HEK293 (cell line): ENCODE data around the gene LIPJ.

ENCODE experiments used
- CTCF ChIA-PET: fragments of 350-600 bp; formaldehyde crosslinking; extraction: SDS; loops from one replicate; lab custom pipeline; 2021; ENCODE audit warnings: antibody characterized with exemption; lab: Yijun Ruan, JAX
- POLR2A ChIA-PET: fragments of 300-600 bp; formaldehyde crosslinking; extraction: SDS; loops from one replicate; lab custom pipeline; 2020; ENCODE audit warnings: antibody characterized with exemption, inconsistent platforms; lab: Yijun Ruan, JAX
- H3K27ac ChIP-seq: fragments of 200-500 bp; sonication (Bioruptor generic); 2 replicates; pipeline ENCODE4 v1.5.1; 2014; ENCODE audit warnings: low read depth, low read length, control low read depth, inconsistent platforms; ENCODE audit errors: extremely low read depth
- H3K36me3 ChIP-seq, 2 experiments: fragments of 200-500 bp in 1 of 2; sonication (Bioruptor generic) in 1 of 2; 1 replicate in 1 of 2; 2 replicates in 1 of 2; pipeline ENCODE4 v1.5.1; 2014 to 2017; ENCODE audit warnings: inconsistent platforms in 2 of 2, low read length in 2 of 2; ENCODE audit not compliant: control insufficient read depth in 2 of 2, insufficient read depth in 1 of 2
- H3K4me1 ChIP-seq: fragments of 200-500 bp; sonication (Bioruptor generic); 2 replicates; pipeline ENCODE4 v1.5.1; 2014; ENCODE audit warnings: mild to moderate bottlenecking, low read length, inconsistent platforms; ENCODE audit not compliant: control insufficient read depth, insufficient read depth
- H3K4me3 ChIP-seq: 2 replicates; pipeline ENCODE4 v1.5.1; 2011; ENCODE audit warnings: low read depth, mild to moderate bottlenecking, control low read depth, low read length, moderate library complexity
- H3K9me3 ChIP-seq: fragments of 200-500 bp; sonication (Bioruptor generic); 2 replicates; pipeline ENCODE4 v1.5.1; 2014; ENCODE audit warnings: low read depth, low read length, inconsistent platforms; ENCODE audit not compliant: control insufficient read depth, insufficient read depth
- GLIS1 ChIP-seq: fragments of 450-650 bp; formaldehyde crosslinking; IDR thresholded peaks from 2 replicates; pipeline ENCODE4 v1.5.1; 2016; ENCODE audit warnings: missing biosample characterization, missing genetic modification characterization
- HOXD13 ChIP-seq: sonication (generic); formaldehyde crosslinking; IDR thresholded peaks from 2 replicates; pipeline ENCODE4 v1.8.0; 2022; ENCODE audit warnings: missing genetic modification reagents, borderline replicate concordance
- KLF1 ChIP-seq: fragments of 450-650 bp; formaldehyde crosslinking; IDR thresholded peaks from 2 replicates; pipeline ENCODE4 v1.5.1; 2016; ENCODE audit warnings: missing biosample characterization, missing genetic modification characterization
- SETDB1 ChIP-seq: IDR thresholded peaks from one replicate; pipeline ENCODE4 v1.6.1; 2017; ENCODE audit warnings: mild to moderate bottlenecking, low read length, moderate library complexity, mixed read lengths; ENCODE audit not compliant: insufficient read length
- SP7 ChIP-seq: fragments of 450-650 bp; formaldehyde crosslinking; IDR thresholded peaks from 2 replicates; pipeline ENCODE4 v1.5.1; 2016; ENCODE audit warnings: missing biosample characterization, missing genetic modification characterization
- YY1 ChIP-seq: fragments of 450-650 bp; formaldehyde crosslinking; IDR thresholded peaks from 2 replicates; pipeline ENCODE4 v1.5.1; 2018; ENCODE audit warnings: missing biosample characterization, missing genetic modification characterization
- ZBTB48 ChIP-seq: fragments of 450-650 bp; formaldehyde crosslinking; IDR thresholded peaks from 2 replicates; pipeline ENCODE4 v1.5.1; 2016; ENCODE audit warnings: missing biosample characterization, missing genetic modification characterization
- ZNF174 ChIP-seq: fragments of 450-650 bp; formaldehyde crosslinking; IDR thresholded peaks from 2 replicates; pipeline ENCODE4 v1.5.0; 2017; ENCODE audit warnings: missing biosample characterization, mild to moderate bottlenecking, missing genetic modification characterization
- ZNF274 ChIP-seq, 2 experiments: fragments of 200-500 bp in 1 of 2; fragments of 450-650 bp in 1 of 2; sonication (Bioruptor generic) in 1 of 2; formaldehyde crosslinking in 1 of 2; IDR thresholded peaks; 2 replicates each; pipeline versions ENCODE4 v1.5.1 to v1.6.1; 2014 to 2016; ENCODE audit warnings: borderline replicate concordance in 1 of 2, inconsistent platforms in 1 of 2, low read length in 1 of 2, missing biosample characterization in 1 of 2, missing genetic modification characterization in 1 of 2
- ZNF292 ChIP-seq: fragments of 450-650 bp; formaldehyde crosslinking; IDR thresholded peaks from 2 replicates; pipeline ENCODE4 v1.5.1; 2016; ENCODE audit warnings: low read depth, missing biosample characterization, missing genetic modification characterization, borderline replicate concordance
- ZNF311 ChIP-seq: fragments of 450-650 bp; formaldehyde crosslinking; IDR thresholded peaks from 2 replicates; pipeline ENCODE4 v1.5.1; 2017; ENCODE audit warnings: missing biosample characterization, missing genetic modification characterization, borderline replicate concordance
- ZNF366 ChIP-seq: fragments of 450-650 bp; formaldehyde crosslinking; conservative IDR thresholded peaks from 2 replicates; pipeline ENCODE4 v1.5.1; 2016; ENCODE audit warnings: missing biosample characterization, missing genetic modification characterization
- ZNF510 ChIP-seq: fragments of 450-650 bp; formaldehyde crosslinking; IDR thresholded peaks from 2 replicates; pipeline ENCODE4 v1.5.1; 2018; ENCODE audit warnings: mild to moderate bottlenecking, missing genetic modification characterization, missing biosample characterization; ENCODE audit not compliant: insufficient replicate concordance
- ZNF549 ChIP-seq: fragments of 450-650 bp; IDR thresholded peaks from 2 replicates; pipeline ENCODE4 v1.5.1; 2018; ENCODE audit warnings: missing biosample characterization, missing genetic modification characterization, mild to moderate bottlenecking, inconsistent platforms, moderate library complexity
- ZNF623 ChIP-seq: fragments of 450-650 bp; formaldehyde crosslinking; IDR thresholded peaks from 2 replicates; pipeline ENCODE4 v1.5.1; 2016; ENCODE audit warnings: missing biosample characterization, missing genetic modification characterization
- ZNF701 ChIP-seq: fragments of 450-650 bp; formaldehyde crosslinking; IDR thresholded peaks from 2 replicates; pipeline ENCODE4 v1.5.1; 2016; ENCODE audit warnings: missing biosample characterization, missing genetic modification characterization
- ZNF776 ChIP-seq: fragments of 450-650 bp; formaldehyde crosslinking; IDR thresholded peaks from 2 replicates; pipeline ENCODE4 v1.5.0; 2017; ENCODE audit warnings: missing biosample characterization, missing genetic modification characterization, borderline replicate concordance
- TF ChIP-seq, protein P1 (sequence below): fragments of 450-650 bp; formaldehyde crosslinking; IDR thresholded peaks from 2 replicates; pipeline ENCODE4 v1.5.1; 2016; ENCODE audit warnings: missing biosample characterization, missing genetic modification characterization
- TF ChIP-seq, protein P2 (sequence below): fragments of 450-650 bp; formaldehyde crosslinking; IDR thresholded peaks from 2 replicates; pipeline ENCODE4 v1.5.1; 2016; ENCODE audit warnings: missing biosample characterization, missing genetic modification characterization, borderline replicate concordance
- TF ChIP-seq, protein P3 (sequence below): sonication (generic); formaldehyde crosslinking; IDR thresholded peaks from 2 replicates; pipeline ENCODE4 v1.8.1; 2022; ENCODE audit warnings: mild to moderate bottlenecking, moderate library complexity, missing genetic modification reagents
- TF ChIP-seq, protein P4 (sequence below): fragments of 450-650 bp; formaldehyde crosslinking; IDR thresholded peaks from 2 replicates; pipeline ENCODE4 v1.5.1; 2016; ENCODE audit warnings: missing biosample characterization, missing genetic modification characterization

LIPJ gene

DNA sequence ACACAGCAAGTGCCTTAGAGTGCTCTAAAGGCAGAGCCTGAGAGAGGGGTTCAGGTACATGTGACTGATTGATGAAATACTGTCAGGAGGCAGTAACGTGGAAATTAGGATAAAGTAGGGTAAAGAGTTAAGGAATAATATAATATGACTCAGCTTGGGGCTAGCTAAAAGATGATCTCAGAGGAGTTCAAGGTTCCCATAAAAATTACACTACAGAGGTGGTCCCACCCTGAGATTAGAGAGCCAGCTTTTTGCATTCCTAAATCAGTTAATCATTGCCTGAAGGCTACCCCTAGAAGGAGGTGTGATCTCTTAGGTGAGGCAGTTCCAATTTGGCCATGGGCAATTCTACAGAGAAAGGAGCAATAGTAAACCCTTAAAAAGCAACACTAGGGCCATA is 5.8 kb downstream of the LIPJ start:
- TF ChIP-seq ZNF510 (tag by site-specific recombination) (no peak), KLF1 (tag by site-specific recombination) (no peak), SP7 (tag by site-specific recombination) (0 out of 2 replicates have a peak, but pooled peaks have one; percentile 32)
- H3K4me1 ChIP-seq: no peaks in the 10 kb centered on the region
- H3K27ac ChIP-seq: no peak overlapping the region
- H3K9me3 ChIP-seq: no peaks in the 10 kb centered on the region
- ChIA-PET POLR2A (no interaction called here), CTCF (interaction anchor here (0.7 kb wide), 1 partner anchor 28 kb away, joined by 3 read pairs; no protein-coding TSS in a partner anchor)
- H3K4me3 ChIP-seq: no peak overlapping the region
- no peaks in the 10 kb centered on the region for H3K36me3 ChIP-seq

DNA sequence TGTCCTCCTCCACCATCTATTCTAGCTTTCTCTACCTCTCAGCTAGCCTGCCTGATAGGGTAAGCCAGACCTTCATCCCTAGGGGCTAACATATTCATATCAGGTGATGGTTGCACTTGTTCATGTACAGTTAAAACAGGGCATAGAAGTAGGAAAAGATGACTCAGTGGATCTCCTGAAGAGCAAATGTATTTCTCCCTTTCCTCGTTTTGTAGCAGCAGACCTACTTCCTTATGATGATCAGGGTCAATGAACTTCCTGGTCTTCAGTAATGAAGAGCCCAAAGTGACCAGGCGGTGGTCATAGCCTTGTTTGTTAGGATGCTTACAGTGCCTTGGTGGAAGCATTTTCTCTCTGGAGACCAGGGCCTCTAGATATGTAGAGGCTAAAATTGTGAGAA is 6.3 kb downstream of the LIPJ start:
- POLR2A ChIA-PET: no interaction called here
- CTCF ChIA-PET: interaction anchor here (0.6 kb wide), 1 partner anchor 218 kb away, joined by 3 read pairs; no protein-coding TSS in a partner anchor
- no peaks in the 10 kb centered on the region for H3K9me3 ChIP-seq
- no peak for TF ChIP-seq ZBTB48 (tag by site-specific recombination)
- TF ChIP-seq, protein P1, sequence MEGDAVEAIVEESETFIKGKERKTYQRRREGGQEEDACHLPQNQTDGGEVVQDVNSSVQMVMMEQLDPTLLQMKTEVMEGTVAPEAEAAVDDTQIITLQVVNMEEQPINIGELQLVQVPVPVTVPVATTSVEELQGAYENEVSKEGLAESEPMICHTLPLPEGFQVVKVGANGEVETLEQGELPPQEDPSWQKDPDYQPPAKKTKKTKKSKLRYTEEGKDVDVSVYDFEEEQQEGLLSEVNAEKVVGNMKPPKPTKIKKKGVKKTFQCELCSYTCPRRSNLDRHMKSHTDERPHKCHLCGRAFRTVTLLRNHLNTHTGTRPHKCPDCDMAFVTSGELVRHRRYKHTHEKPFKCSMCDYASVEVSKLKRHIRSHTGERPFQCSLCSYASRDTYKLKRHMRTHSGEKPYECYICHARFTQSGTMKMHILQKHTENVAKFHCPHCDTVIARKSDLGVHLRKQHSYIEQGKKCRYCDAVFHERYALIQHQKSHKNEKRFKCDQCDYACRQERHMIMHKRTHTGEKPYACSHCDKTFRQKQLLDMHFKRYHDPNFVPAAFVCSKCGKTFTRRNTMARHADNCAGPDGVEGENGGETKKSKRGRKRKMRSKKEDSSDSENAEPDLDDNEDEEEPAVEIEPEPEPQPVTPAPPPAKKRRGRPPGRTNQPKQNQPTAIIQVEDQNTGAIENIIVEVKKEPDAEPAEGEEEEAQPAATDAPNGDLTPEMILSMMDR (tag by site-specific recombination): no peak
- TF ChIP-seq, all 188 proteins: peak for 0
- H3K36me3 ChIP-seq: no peaks in the 10 kb centered on the region
- H3K4me3 ChIP-seq: no peak overlapping the region
- no peaks in the 10 kb centered on the region for H3K4me1 ChIP-seq
- no peak overlapping the region for H3K27ac ChIP-seq

DNA sequence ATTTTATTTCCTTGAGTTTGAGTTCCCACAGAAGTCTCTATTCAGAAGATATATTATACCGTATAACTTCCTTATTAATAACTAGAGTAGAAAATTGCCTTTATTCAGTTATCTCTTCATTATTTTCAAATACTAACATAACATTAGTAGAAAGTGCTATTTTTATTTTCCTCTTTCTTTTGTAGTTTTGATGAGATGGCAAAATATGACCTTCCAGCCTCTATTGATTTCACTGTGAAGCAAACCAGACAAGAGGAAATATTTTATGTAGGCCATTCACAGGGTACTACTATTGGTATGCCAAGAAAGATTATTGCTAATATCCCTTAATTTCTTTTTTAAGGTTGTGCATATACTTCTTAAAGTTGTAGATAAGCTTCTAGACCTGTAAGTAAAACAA is 7.9 kb downstream of the LIPJ start:
- Histone ChIP-seq H3K4me1 (no peaks in the 10 kb centered on the region), H3K36me3 (no peaks in the 10 kb centered on the region), H3K4me3 (no peak overlapping the region), H3K27ac (no peak overlapping the region), H3K9me3 (no peaks in the 10 kb centered on the region)
- CTCF ChIA-PET: no interaction called here
- POLR2A ChIA-PET: no interaction called here
- TF ChIP-seq, protein P2, sequence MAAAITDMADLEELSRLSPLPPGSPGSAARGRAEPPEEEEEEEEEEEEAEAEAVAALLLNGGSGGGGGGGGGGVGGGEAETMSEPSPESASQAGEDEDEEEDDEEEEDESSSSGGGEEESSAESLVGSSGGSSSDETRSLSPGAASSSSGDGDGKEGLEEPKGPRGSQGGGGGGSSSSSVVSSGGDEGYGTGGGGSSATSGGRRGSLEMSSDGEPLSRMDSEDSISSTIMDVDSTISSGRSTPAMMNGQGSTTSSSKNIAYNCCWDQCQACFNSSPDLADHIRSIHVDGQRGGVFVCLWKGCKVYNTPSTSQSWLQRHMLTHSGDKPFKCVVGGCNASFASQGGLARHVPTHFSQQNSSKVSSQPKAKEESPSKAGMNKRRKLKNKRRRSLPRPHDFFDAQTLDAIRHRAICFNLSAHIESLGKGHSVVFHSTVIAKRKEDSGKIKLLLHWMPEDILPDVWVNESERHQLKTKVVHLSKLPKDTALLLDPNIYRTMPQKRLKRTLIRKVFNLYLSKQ (tag by site-specific recombination): no peak
- no peak for TF ChIP-seq ZNF701 (tag by site-specific recombination)
- no peak for TF ChIP-seq ZNF366 (tag by site-specific recombination)
- TF ChIP-seq SETDB1: no peak
- no peak for TF ChIP-seq ZNF274 (IDR thresholded peaks at IDR 0.05; ENCODE audit: low read length)
- no peak for TF ChIP-seq ZNF274 (tag by site-specific recombination; IDR thresholded peaks at IDR 0.05; ENCODE audit: borderline replicate concordance)
- TF ChIP-seq ZNF292: no peak
- TF ChIP-seq ZNF549 (tag by site-specific recombination): no peak
- TF ChIP-seq YY1 (tag by site-specific recombination): no peak
- TF ChIP-seq ZNF311 (tag by site-specific recombination): no peak
- TF ChIP-seq ZNF174 (tag by site-specific recombination): no peak
- TF ChIP-seq, protein P3, sequence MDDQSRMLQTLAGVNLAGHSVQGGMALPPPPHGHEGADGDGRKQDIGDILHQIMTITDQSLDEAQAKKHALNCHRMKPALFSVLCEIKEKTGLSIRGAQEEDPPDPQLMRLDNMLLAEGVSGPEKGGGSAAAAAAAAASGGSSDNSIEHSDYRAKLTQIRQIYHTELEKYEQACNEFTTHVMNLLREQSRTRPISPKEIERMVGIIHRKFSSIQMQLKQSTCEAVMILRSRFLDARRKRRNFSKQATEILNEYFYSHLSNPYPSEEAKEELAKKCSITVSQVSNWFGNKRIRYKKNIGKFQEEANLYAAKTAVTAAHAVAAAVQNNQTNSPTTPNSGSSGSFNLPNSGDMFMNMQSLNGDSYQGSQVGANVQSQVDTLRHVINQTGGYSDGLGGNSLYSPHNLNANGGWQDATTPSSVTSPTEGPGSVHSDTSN (CRISPR knock-in tag): no peak
- TF ChIP-seq ZNF623 (tag by site-specific recombination): no peak
- TF ChIP-seq GLIS1: no peak
- no peak for TF ChIP-seq ZNF776 (tag by site-specific recombination)
- TF ChIP-seq HOXD13 (CRISPR knock-in tag): no peak
- TF ChIP-seq, protein P1 (tag by site-specific recombination): no peak
- TF ChIP-seq, protein P4, sequence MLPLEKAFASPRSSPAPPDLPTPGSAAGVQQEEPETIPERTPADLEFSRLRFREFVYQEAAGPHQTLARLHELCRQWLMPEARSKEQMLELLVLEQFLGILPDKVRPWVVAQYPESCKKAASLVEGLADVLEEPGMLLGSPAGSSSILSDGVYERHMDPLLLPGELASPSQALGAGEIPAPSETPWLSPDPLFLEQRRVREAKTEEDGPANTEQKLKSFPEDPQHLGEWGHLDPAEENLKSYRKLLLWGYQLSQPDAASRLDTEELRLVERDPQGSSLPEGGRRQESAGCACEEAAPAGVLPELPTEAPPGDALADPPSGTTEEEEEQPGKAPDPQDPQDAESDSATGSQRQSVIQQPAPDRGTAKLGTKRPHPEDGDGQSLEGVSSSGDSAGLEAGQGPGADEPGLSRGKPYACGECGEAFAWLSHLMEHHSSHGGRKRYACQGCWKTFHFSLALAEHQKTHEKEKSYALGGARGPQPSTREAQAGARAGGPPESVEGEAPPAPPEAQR (tag by site-specific recombination): no peak
